ENCODE measurements around the gene SRI.

SRI gene

DNA sequence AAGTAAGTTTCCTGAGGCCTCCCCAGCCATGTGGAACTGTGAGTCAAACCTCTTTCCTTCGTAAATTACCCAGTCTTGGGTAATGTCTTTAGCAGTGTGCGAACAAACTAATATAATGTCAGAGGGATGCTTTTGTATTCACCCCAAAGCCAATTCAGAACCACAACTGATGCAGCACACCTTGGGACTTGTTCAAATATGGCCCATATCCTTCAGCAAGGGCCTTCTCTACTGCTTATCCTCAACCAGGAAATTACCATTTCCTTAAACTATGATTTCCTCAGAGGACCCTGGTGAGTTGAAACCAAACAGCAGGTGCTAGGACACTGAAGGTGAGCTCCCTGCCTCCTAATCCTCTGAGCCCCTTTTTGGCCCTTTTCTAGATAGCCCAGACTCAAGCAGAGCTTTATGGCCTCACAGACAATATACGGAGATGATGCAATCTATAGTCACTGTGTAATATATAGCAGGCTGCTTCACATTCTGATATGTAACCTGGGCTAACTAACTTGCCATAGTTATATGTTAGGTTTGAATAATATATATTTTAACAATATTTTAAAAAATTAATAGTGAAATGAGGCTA, 15.2 kb downstream of the SRI start:
- TF ChIP-seq ZBTB7A (IDR thresholded peaks at IDR 0.05; ENCODE audit: low read depth): no peak
- TF ChIP-seq TCF12 (IDR thresholded peaks at IDR 0.05; ENCODE audit: low read depth): no peak
- TF ChIP-seq EGR1 (IDR thresholded peaks at IDR 0.05): no peak
- no peak for TF ChIP-seq NFIC (IDR thresholded peaks at IDR 0.05)
- TF ChIP-seq TAF1 (IDR thresholded peaks at IDR 0.05; ENCODE audit: low read depth): no peak
- TF ChIP-seq, protein P1, sequence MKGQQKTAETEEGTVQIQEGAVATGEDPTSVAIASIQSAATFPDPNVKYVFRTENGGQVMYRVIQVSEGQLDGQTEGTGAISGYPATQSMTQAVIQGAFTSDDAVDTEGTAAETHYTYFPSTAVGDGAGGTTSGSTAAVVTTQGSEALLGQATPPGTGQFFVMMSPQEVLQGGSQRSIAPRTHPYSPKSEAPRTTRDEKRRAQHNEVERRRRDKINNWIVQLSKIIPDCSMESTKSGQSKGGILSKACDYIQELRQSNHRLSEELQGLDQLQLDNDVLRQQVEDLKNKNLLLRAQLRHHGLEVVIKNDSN (IDR thresholded peaks at IDR 0.05): no peak
- TF ChIP-seq, protein P2, sequence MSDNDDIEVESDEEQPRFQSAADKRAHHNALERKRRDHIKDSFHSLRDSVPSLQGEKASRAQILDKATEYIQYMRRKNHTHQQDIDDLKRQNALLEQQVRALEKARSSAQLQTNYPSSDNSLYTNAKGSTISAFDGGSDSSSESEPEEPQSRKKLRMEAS (IDR thresholded peaks at IDR 0.05): no peak
- no peak for TF ChIP-seq CEBPB (IDR thresholded peaks at IDR 0.05)

DNA sequence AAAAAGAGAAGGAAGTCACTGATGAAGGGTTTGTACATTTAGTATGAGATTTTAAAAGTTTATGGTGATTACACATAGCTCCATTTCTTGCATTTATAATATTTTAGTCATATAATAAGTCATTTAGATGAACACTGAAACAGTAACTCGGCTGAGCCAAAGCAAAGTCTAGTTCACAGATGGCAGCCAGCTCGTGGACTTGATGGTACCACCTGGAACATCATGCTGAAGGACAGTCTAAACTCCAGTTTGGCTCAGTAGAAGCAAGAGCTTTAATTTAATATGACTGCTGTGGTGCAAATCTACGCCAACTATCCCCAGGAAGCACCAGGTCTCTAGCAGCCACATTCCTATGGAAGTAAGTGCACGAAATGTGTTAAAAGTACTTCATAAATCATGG, 16.4 kb downstream of the SRI start:
- TF ChIP-seq EP300 (IDR thresholded peaks at IDR 0.05; ENCODE audit: borderline replicate concordance): no peak
- TF ChIP-seq, protein P3, sequence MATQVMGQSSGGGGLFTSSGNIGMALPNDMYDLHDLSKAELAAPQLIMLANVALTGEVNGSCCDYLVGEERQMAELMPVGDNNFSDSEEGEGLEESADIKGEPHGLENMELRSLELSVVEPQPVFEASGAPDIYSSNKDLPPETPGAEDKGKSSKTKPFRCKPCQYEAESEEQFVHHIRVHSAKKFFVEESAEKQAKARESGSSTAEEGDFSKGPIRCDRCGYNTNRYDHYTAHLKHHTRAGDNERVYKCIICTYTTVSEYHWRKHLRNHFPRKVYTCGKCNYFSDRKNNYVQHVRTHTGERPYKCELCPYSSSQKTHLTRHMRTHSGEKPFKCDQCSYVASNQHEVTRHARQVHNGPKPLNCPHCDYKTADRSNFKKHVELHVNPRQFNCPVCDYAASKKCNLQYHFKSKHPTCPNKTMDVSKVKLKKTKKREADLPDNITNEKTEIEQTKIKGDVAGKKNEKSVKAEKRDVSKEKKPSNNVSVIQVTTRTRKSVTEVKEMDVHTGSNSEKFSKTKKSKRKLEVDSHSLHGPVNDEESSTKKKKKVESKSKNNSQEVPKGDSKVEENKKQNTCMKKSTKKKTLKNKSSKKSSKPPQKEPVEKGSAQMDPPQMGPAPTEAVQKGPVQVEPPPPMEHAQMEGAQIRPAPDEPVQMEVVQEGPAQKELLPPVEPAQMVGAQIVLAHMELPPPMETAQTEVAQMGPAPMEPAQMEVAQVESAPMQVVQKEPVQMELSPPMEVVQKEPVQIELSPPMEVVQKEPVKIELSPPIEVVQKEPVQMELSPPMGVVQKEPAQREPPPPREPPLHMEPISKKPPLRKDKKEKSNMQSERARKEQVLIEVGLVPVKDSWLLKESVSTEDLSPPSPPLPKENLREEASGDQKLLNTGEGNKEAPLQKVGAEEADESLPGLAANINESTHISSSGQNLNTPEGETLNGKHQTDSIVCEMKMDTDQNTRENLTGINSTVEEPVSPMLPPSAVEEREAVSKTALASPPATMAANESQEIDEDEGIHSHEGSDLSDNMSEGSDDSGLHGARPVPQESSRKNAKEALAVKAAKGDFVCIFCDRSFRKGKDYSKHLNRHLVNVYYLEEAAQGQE (IDR thresholded peaks at IDR 0.05; ENCODE audit: low read depth): no peak
- TF ChIP-seq FOXM1 (IDR thresholded peaks at IDR 0.05; ENCODE audit: borderline replicate concordance, low read depth): no peak
- TF ChIP-seq TCF12 (IDR thresholded peaks at IDR 0.05; ENCODE audit: low read depth): no peak
- TF ChIP-seq, protein P2 (IDR thresholded peaks at IDR 0.05): no peak
- TF ChIP-seq EGR1 (IDR thresholded peaks at IDR 0.05): no peak
- no peak for TF ChIP-seq NFIC (IDR thresholded peaks at IDR 0.05)
- TF ChIP-seq RAD21 (IDR thresholded peaks at IDR 0.05; ENCODE audit: low read depth): no peak
- no peak for TF ChIP-seq TAF1 (IDR thresholded peaks at IDR 0.05; ENCODE audit: low read depth)
- TF ChIP-seq TEAD4 (IDR thresholded peaks at IDR 0.05): no peak
- no peak for TF ChIP-seq YY1 (IDR thresholded peaks at IDR 0.05; ENCODE audit: low read depth)
- TF ChIP-seq, protein P1 (IDR thresholded peaks at IDR 0.05): no peak

DNA sequence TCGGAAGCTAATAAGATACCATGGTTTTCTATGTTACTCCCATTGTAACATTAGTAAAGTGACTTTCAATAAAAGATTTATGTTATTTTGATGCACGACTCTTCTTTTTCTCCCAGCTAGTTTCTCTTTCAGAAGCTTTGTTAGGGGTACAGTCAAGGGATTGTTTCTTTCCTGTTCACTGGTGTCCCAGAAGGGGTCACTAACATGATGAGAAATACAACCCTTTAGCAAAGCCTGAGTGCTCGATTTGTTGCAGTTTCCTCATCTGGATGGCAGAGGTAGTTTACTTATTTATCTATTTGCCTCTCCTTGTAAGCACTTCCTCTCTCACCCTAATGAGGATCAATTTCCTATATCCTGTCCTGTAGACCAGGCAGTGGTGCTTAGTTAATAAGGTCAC, 17.0 kb downstream of the SRI start:
- TF ChIP-seq FOXM1 (IDR thresholded peaks at IDR 0.05; ENCODE audit: borderline replicate concordance, low read depth) (no peak), CEBPB (IDR thresholded peaks at IDR 0.05) (no peak), ZBTB7A (IDR thresholded peaks at IDR 0.05; ENCODE audit: low read depth) (no peak), TAF1 (IDR thresholded peaks at IDR 0.05; ENCODE audit: low read depth) (no peak), RAD21 (IDR thresholded peaks at IDR 0.05; ENCODE audit: low read depth) (no peak)
- TF ChIP-seq, protein P2 (IDR thresholded peaks at IDR 0.05): no peak
- TF ChIP-seq, protein P3 (IDR thresholded peaks at IDR 0.05; ENCODE audit: low read depth): no peak

DNA sequence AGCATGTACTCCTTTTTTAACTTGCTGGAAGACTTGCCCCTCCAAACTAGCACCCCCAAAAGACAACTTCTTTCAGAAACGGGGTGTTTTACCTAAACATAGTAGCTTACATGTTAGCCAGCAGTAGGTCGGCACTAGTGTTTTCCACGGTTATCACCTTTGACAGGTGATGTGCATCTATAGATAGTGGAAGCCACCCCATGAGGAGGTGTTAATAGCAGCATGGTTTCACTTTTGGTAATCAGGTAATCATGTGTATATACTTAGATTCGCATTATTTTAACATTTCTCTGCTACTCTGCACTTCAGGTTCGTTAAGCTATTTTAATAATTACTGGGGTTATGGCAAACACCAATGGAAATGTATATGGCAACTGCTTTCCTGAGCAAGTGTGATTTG, 17.6 kb downstream of the SRI start:
- no peak for TF ChIP-seq CREB1 (IDR thresholded peaks at IDR 0.05; ENCODE audit: low read depth)
- no peak for TF ChIP-seq YY1 (IDR thresholded peaks at IDR 0.05; ENCODE audit: low read depth)
- no peak for TF ChIP-seq NFIC (IDR thresholded peaks at IDR 0.05)
- TF ChIP-seq ZBTB7A (IDR thresholded peaks at IDR 0.05; ENCODE audit: low read depth): no peak
- TF ChIP-seq RAD21 (IDR thresholded peaks at IDR 0.05; ENCODE audit: low read depth): no peak
- TF ChIP-seq, protein P2 (IDR thresholded peaks at IDR 0.05): no peak
- TF ChIP-seq TCF12 (IDR thresholded peaks at IDR 0.05; ENCODE audit: low read depth): no peak
- TF ChIP-seq CEBPB (IDR thresholded peaks at IDR 0.05): no peak
- TF ChIP-seq FOXM1 (IDR thresholded peaks at IDR 0.05; ENCODE audit: borderline replicate concordance, low read depth): no peak
- no peak for TF ChIP-seq TEAD4 (IDR thresholded peaks at IDR 0.05)
- TF ChIP-seq, protein P3 (IDR thresholded peaks at IDR 0.05; ENCODE audit: low read depth): no peak
- TF ChIP-seq EP300 (IDR thresholded peaks at IDR 0.05; ENCODE audit: borderline replicate concordance): no peak
- no peak for TF ChIP-seq EGR1 (IDR thresholded peaks at IDR 0.05)

All from Ishikawa (cell line).